ENCODE measurements around the gene KIDINS220. TPM values are rescaled to one million over a fixed set of nuclear protein-coding genes. Genes with fewer than 3 reads are reported as not detected.
A peak's percentile ranks its signal among the peaks of the same experiment; 100 is the strongest.

The KIDINS220 gene
- total and polyA plus RNA-seq, 2 of the 13 experiments (the other 11 are each of a cell fraction or from before 2014, with no cell fraction given), result 25.2 to 32.3 TPM

- no peak for TF ChIP-seq SOX6 (IDR thresholded peaks at IDR 0.05)
- TF ChIP-seq SOX6 (CRISPR knock-in tag; IDR thresholded peaks at IDR 0.05), result peak; percentile 86
- TF ChIP-seq NFIB (CRISPR knock-in tag; IDR thresholded peaks at IDR 0.05; ENCODE audit: borderline replicate concordance), result no peak
- TF ChIP-seq TBX3 (IDR thresholded peaks at IDR 0.05; ENCODE audit: borderline replicate concordance), result peak; percentile 58; the same call in 1 of the 2 replicates
- TF ChIP-seq ZNF34 (CRISPR knock-in tag; IDR thresholded peaks at IDR 0.05; ENCODE audit: borderline replicate concordance), result no peak; the same call in 1 of the 2 replicates
- peak; percentile 86 for TF ChIP-seq CBFB (CRISPR knock-in tag; IDR thresholded peaks at IDR 0.05)
- no peak; the same call in none of the 2 replicates for TF ChIP-seq PCBP1 (IDR thresholded peaks at IDR 0.05; ENCODE audit: borderline replicate concordance, low read depth, low read length)
- no peak; the same call in 1 of the 2 replicates for TF ChIP-seq WIZ (CRISPR knock-in tag; IDR thresholded peaks at IDR 0.05)
- peak; percentile 85 for TF ChIP-seq SKI (IDR thresholded peaks at IDR 0.05; ENCODE audit: partially characterized antibody)
- TF ChIP-seq ZSCAN21 (CRISPR knock-in tag; IDR thresholded peaks at IDR 0.05; ENCODE audit: borderline replicate concordance), result peak; percentile 83
- TF ChIP-seq SMAD1 (CRISPR knock-in tag; IDR thresholded peaks at IDR 0.05; ENCODE audit: borderline replicate concordance, low read depth), result peak; percentile 40; the same call in 1 of the 2 replicates
- 0 out of 2 replicates have a peak, but pooled peaks have one; percentile 26 for TF ChIP-seq HMG20B (CRISPR knock-in tag; conservative IDR thresholded peaks at IDR 0.05)
- TF ChIP-seq ZKSCAN1 (IDR thresholded peaks at IDR 0.05; ENCODE audit: low read length), result peak; percentile 74
- peak; percentile 91 for TF ChIP-seq ZNF839 (CRISPR knock-in tag; IDR thresholded peaks at IDR 0.05; ENCODE audit: borderline replicate concordance)
- TF ChIP-seq ZNF784 (CRISPR knock-in tag; IDR thresholded peaks at IDR 0.05; ENCODE audit: borderline replicate concordance), result peak; percentile 92
- peak; percentile 98 for TF ChIP-seq PBX3 (CRISPR knock-in tag; IDR thresholded peaks at IDR 0.05; ENCODE audit: borderline replicate concordance)
- TF ChIP-seq ZBTB25 (CRISPR knock-in tag; IDR thresholded peaks at IDR 0.05), result peak; percentile 56; the same call in 1 of the 2 replicates
- TF ChIP-seq KLF16 (CRISPR knock-in tag; IDR thresholded peaks at IDR 0.05), result peak; percentile 79 to 97; a peak in 2 of 4 replicates
- 0 out of 2 replicates have a peak, but pooled peaks have one; percentile 53 for TF ChIP-seq SP140L (CRISPR knock-in tag; IDR thresholded peaks at IDR 0.05; ENCODE audit: borderline replicate concordance)
- TF ChIP-seq KLF11 (CRISPR knock-in tag; IDR thresholded peaks at IDR 0.05), result peak; percentile 99
- TF ChIP-seq ZNF136 (CRISPR knock-in tag; IDR thresholded peaks at IDR 0.05; ENCODE audit: low read depth), result peak; percentile 41
- peak; percentile 97 for TF ChIP-seq PBX2 (CRISPR knock-in tag; IDR thresholded peaks at IDR 0.05)
- TF ChIP-seq JDP2 (CRISPR knock-in tag; IDR thresholded peaks at IDR 0.05; ENCODE audit: borderline replicate concordance), result peak; percentile 22; the same call in 1 of the 2 replicates
- 0 out of 2 replicates have a peak, but pooled peaks have one; percentile 40 for TF ChIP-seq SP1 (IDR thresholded peaks at IDR 0.05)
- TF ChIP-seq SP1 (CRISPR knock-in tag; IDR thresholded peaks at IDR 0.05), result peak; percentile 96
- TF ChIP-seq ZNF703 (CRISPR knock-in tag; IDR thresholded peaks at IDR 0.05; ENCODE audit: borderline replicate concordance), result peak; percentile 87; the same call in 1 of the 2 replicates
Measured at GRCh38 chr2:8681786-8682692, 155.4 kb downstream of the KIDINS220 start, which contains the start of gene ID2 (continued).

Measured in HepG2 (cell line).